D721Med (cell line): ENCODE results near the gene ERF.
A peak's percentile ranks its signal among the peaks of the same experiment; 100 is the strongest.
"Not testable (repeated sequence)": the region's sequence is repeated elsewhere in the genome, so short reads cannot be mapped to it uniquely, and the experiment has no call there.

Experiments
- DNase-seq: peaks from one replicate; pipeline ENCODE4 v3.0.0; 2011; ENCODE audit warnings: low spot score; ENCODE audit not compliant: insufficient read length
- FAIRE-seq: peaks from 2 replicates; lab custom pipeline; 2011; peaks lifted over from hg19 to GRCh38; lab: Jason Lieb, UNC
- TF ChIP-seq, protein P1 (sequence below): IDR thresholded peaks from 2 replicates; pipeline ENCODE4 v1.5.1; 2012; ENCODE audit warnings: mild to moderate bottlenecking, control low read depth; ENCODE audit not compliant: insufficient read depth; ENCODE audit errors: missing control alignments

Gene ERF

GRCh38 chr19:42271045-42271419, 16.1 kb upstream of the ERF start:
- DNase-seq (no peak), FAIRE-seq (no peak)
- TF ChIP-seq, protein P1, sequence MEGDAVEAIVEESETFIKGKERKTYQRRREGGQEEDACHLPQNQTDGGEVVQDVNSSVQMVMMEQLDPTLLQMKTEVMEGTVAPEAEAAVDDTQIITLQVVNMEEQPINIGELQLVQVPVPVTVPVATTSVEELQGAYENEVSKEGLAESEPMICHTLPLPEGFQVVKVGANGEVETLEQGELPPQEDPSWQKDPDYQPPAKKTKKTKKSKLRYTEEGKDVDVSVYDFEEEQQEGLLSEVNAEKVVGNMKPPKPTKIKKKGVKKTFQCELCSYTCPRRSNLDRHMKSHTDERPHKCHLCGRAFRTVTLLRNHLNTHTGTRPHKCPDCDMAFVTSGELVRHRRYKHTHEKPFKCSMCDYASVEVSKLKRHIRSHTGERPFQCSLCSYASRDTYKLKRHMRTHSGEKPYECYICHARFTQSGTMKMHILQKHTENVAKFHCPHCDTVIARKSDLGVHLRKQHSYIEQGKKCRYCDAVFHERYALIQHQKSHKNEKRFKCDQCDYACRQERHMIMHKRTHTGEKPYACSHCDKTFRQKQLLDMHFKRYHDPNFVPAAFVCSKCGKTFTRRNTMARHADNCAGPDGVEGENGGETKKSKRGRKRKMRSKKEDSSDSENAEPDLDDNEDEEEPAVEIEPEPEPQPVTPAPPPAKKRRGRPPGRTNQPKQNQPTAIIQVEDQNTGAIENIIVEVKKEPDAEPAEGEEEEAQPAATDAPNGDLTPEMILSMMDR, result no peak

- FAIRE-seq (no peak), DNase-seq (no peak)
These were observed 15.6 kb upstream of the ERF start for GRCh38 chr19:42270346-42271044.

DNA sequence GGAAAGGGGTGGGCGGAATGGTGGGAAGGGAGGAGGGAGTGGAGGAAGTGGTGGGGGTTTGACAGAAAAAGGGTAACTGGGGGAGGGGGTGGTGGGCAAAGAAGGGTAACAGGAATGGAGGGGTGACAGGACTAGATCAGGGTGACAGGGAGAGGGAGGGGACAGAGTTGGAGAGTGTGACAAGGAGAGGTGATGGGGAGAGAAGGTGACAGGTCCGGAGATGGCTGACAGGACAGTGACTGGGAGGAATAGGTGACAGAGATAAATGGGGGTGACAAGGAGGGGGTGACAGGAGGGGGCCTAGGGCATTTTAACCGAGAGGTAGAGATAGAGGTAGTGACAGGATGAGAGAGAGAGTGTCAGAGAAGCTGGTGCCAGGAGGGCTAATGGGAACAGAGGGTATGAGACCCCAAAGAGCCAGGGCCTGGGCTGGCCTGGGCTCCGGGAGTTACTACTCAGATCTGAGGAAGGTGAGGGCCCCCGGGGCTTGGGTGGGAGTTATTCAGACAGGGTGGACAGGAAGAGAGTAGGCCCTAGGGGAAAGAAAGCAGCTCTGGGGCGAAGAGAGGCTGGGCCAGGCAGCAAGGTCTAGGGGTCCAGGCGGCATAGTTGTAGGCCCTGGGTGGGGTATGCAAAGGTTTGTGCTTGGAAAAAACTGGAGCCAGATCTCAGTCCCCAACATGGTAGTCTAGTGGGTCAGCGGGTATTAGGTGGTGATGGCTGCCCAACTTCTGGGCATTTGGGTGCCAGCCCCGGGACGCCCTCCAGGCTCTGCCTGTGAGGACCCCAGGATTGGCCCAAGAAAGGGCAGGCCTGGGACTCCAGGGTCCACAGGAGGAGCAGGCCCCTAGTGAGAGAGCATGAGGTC, 14.8 kb upstream of the ERF start:
- DNase-seq, result no peak
- TF ChIP-seq, protein P1, result no peak
- no peak for FAIRE-seq

More at GRCh38 chr19:42270346-42271044, 15.6 kb upstream of the ERF start:
- TF ChIP-seq, protein P1, result no peak

DNA sequence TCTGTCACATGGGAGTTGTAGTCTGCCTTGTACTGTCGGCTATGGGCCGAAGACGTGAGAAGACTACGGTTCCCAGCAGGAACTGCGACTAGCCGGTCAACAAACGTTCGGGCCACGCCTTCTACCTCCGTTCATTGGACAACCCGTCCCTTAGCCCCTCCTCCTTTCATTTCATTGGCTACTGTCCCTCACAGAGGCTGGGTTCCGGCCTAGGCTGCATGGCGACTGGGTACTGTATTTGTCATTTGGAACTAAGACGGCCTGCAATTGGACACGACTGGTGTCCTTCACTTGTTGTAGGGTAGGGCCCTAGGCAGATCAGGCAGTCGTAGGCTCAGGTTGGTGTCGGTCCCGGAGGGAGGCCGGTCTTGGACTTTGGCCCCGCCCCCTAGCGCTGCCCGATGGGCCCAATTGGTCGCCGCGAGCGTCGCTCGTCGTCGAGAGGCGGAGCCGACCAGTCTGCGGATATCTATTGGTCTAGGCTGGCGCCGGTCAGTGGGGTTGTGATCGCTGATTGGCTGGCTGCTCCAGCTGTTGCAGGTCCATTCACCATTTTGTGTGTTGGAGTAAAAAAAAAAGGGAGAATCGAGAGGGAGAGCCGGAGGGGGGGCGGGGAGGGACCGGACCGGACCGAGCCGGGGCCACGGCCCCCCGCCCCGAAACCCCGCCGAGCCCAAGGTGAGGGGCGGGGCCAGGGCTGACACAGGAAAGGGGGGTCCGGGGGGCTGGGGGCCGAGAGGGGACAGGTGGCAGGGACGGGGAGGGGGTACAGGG, 14.0 kb upstream of the ERF start, which contains the start of gene CIC:
Gene CIC (plus strand): TSS at position 549 of the 774 bp plus-strand sequence. CDS start 2,532 bp downstream, outside the sequence.
- peak; percentile 94 for DNase-seq
- FAIRE-seq, result peak; percentile 87
- TF ChIP-seq, protein P1, result no peak

DNA sequence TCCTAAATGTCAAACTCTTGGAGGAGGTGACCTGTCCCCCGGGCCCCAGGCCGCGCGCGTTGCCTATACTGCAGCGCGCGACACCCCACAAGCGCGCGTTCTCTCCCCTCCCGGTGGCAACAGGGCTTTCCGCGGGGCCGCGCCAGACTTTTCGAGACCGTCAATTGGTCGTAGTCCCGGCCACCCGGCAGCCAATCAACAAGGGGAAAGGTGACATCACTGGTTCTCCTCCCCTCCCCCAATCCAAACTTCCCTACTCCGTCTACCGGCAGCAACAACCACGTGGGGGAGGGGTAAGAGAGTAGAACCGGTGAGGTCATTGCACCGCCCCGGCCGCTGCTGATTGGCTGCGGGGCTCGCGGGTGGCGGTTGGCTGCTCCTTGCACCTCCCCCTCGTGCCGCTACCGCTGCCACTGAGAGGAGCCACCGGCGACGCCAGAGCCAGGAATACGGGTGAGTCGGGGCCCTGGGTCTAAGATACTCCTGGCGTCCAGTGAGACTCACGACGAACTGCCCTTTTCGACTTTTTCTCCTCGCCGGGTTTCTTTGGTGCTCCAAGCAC, 13.3 kb upstream of the ERF start:
- DNase-seq (no peak), FAIRE-seq (no peak)
- TF ChIP-seq, protein P1, result no peak

- DNase-seq, result no peak
- TF ChIP-seq, protein P1, result no peak
- FAIRE-seq, result no peak
These were observed 12.8 kb upstream of the ERF start for GRCh38 chr19:42267644-42268141.

DNA sequence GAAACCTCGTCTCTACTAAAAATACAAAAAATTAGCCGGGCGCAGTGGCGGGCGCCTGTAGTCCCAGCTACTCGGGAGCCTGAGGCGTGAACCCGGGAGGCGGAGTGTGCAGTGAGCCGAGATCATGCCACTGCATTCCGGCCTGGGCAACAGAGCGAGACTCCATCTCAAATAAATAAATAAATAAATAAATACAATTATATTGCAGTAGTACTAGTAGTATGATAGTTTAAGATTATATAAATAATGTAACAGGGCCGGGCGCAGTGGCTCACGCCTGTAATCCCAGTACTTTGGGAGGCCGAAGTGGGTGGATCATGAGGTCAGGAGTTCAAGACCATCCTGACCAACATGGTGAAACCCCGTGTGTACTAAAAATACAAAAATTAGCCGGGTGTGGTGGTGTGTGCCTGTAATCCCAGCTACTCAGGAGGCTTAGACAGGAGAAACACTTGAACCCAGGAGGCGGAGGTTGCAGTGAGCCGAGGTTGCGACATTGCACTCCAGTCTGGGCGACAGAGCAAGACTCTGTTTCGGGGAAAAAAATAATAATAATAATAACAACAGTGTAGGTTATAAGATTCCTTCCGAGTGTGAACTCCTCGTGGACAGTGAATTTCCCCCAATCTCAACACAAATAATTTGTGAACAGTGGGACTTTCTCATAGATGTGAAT, 12.1 kb upstream of the ERF start:
- not testable (repeated sequence) for FAIRE-seq, DNase-seq

DNA sequence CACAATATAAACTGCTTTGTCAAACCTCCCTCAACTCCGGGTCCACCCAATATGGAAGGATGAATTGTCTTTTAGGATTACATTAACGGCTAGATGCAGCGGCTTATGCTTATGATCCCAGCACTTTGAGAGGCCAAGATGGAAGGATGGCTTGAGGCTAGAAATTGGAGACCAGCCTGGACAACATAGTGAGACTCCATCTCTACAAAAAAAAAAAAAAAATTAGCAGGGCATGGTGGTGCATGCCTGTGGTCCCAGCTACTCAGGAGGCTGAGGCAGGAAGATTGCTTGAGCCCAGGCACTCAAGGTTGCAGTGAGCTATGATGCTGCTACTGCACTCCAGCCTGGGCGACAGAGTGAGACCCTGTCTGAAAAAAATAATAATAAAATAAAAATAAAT, 11.2 kb upstream of the ERF start:
- not testable (repeated sequence) for FAIRE-seq

More for the DNA sequence above, 11.2 kb upstream of the ERF start:
- DNase-seq, result not testable (repeated sequence)
